GM18508 (cell line): Measurements from ENCODE around the gene DTL.

ENCODE experiments used
- ATAC-seq: cut with Tn5 transposase; IDR thresholded peaks from one replicate; pipeline ENCODE4 v1.9.1; 2021; ENCODE audit warnings: moderate number of reproducible peaks; ENCODE audit not compliant: insufficient read depth, unreplicated experiment

Gene DTL

GRCh38 chr1:212119863-212120262, 84.3 kb downstream of the DTL start:
- no peak for ATAC-seq

DNA sequence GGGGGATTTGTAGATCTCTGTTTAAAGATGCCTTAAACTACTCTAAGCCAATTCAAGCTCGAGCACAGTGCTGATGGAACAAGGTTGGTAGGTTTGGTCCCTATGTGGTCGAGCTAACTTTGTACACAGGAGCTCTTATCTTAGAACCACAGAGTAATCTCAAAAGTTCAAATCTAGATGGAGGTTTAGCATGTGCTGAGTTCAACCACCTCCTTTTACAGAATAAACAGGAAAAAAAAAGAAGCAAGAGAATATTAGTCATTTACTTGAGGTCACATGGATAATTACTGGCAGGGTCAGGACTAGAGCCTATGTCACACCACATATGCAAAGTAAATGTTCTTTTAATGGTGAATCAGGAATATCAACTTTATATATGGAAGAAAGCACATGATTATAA, 86.2 kb downstream of the DTL start:
- no peak for ATAC-seq

DNA sequence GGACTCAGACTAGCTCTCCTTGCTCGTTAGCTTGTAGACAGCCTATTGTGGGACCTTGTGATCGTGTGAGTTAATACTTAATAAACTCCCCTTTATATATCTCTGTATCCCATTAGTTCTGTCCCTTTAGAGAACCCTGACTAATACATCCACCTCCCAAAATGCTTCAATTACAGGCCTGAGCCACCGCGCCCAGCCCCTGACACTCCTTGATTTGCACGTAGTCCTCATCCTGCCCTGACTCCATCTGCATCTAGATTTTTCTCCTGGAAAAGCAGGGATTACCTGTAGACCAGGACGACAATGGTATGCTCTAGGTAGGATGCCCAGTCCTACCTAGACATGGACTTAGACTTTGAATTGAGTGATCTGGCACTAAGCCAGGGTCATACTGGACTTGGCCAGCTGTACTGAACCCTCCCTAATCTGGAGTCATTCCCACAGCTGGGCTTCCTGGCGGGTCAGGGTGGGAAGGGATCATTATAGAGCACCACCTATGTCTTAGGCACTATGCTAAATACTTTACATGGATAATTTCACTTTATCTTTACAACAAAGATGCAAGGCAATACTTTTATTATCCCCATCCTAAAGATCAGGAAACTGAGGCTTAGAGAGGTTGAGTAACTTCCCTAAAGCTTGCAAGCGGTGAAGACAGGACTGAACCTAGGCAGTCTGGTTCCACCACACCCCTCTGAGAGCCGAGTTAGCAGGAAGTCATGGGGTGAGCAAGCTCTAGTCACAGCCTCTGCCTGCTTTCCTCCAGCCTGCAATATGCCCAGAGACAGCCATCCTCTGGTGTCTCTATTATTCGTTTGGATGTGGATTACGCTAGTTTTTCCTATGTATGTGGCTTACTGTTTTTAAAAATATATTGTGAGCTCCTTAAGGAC, 89.4 kb downstream of the DTL start:
- ATAC-seq: no peak

- ATAC-seq: no peak
These were observed 90.1 kb downstream of the DTL start for GRCh38 chr1:212125654-212126053.

GRCh38 chr1:212127221-212127620, 91.7 kb downstream of the DTL start:
- ATAC-seq: no peak

DNA sequence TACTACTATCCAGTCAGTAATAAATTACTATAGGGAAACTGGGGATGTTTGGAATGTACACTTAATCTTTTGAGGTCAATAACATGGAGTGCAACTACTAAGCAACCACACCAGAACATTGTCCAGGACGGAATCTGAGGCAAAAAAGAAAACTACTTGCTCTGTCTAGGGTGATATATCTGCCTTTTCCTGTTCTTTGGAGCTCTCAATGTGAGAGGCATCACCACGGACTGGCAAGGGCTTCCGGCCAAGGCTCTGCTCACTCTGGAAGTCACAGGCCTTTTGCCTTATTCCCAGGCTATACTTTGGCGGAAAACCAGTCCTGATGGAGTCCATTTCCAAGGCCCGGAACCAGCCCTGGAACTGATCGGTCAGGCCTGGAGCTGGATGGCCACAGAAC, 94.2 kb downstream of the DTL start:
- no peak for ATAC-seq

GRCh38 chr1:212132025-212132424, 96.5 kb downstream of the DTL start:
- ATAC-seq: no peak

DNA sequence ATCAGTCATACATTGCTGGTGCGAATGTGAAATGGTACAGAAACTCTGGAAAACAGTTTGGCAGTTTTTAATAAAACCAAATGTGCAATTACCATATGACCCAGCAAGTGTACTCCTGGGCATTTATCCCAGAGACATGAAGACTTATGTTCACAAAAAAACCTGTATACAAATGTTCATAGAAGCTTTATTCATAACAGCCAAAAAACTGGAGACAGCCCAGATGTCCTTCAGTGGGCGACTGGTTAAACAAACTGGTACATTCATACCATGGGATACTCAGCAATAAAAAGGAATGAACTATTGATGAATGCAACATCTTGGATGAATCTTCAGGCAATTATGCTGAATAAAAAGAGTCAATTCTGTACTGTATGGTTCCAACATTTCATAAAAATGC, 97.8 kb downstream of the DTL start:
- ATAC-seq: no peak

DNA sequence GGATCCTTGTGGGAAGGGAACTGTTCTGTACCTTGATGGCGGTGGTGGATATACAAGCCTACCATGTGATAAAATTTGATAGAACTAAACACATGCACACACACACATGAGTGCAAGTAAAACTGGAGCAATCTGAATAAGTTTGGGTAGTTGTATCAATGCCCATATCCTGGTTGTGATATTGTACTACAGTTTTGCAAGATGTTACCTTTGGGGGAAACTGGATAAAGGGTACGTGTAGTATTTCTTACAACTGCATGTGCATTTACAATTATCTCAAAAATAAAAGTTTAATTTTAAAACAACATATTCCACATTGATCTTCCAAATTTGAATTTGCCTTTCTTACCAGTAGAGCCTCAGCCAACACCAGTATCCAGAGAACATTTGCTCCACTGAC, 99.6 kb downstream of the DTL start:
- ATAC-seq: no peak

GRCh38 chr1:212137854-212138253, 102.3 kb downstream of the DTL start:
- no peak for ATAC-seq

DNA sequence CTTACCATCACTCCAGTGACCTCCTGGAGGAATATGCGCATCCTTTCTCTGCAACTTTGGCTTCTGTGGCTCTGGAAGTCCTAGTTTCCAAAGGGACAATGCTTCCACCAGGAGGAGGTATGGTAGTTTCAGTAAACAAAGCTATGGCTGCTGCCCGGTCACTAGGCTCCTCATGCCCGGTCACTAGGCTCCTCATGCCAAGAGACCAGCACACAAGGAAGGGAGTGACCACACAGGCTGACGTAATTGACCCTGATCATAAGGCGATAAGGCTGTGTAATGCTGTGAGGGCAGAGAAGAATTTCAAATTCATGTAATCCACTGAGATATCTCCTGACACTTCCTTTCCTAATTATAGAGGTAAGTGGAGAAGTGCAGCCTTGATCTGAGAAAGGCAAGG, 102.9 kb downstream of the DTL start:
- no peak for ATAC-seq

DNA sequence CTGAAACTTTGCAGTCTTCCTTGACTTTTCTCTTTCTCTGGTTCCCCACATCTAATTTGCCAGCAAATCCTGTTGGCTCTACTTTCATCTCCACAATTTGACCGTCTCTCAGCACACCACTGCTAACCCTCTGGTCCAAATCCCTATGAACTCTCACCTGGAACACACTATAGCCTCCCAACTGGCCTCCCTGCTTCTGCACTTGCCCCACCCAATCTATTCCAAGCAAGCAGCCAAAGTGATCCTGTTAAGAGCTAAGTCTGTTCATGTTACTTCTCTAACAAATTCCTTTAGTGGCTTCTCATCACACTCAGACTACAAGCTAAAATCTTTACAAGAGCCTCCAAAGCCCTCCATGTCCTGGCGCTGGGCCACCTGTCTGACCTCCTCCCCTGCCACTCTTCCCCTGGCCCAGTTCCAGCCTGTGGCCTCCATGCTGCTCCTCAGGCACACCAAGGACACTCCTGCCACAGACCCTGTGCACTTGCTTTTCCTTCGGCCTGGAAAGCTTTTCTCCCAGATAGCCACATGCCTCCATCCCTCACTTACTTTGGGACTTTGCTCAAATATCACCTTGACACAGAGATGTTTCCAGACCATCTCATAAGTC, 104.1 kb downstream of the DTL start:
- ATAC-seq: no peak

DNA sequence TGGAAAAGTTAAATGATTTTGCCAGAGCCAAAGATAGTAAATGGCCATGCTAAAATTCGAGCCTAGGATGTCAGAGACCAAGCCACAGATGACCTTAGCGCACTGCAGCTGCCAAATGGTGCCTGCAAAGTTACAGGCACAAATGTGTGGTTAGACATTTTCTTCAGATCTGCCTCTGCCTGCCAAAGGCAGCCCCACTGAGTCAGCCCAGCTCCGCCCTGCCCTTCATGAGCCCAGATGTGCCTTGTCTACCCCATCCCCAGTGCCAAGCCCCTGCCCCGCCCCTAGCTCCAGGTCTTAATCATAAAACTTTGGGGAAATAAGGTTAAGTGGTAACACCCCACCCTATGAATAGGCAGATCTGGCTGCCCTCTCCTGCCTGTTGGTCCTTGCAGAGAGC, 105.9 kb downstream of the DTL start:
- ATAC-seq: no peak

DNA sequence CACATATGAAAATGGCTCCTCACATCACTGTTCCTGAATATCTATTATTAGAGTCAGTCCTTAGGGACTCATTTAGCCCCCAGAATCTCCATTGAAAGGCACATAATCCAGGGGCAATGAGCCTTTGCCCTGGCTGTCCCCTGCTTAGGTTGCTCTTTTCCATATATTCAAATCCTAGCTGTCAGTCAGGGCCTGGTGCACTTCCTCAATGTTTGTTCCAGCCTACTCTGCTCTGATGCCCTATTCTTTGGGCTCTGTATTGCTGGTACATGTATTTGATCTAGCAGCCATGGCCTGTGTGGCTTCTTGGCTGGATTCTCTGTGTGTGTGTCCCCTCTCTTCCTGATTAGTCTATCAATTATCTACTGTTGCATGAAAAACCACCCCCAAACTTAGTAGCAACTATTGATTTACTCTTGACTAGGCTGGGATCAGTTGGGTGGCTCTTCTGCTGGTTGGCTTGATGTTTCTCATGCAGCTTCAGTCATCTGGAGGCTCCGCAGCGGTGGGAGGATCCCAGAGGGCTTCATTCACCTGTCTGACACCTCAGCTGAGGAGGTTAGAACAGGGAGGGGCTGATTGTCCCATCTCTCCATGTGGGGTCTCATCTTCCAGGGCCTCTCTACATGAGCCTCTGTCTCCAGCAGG, 107.5 kb downstream of the DTL start:
- ATAC-seq: no peak

DNA sequence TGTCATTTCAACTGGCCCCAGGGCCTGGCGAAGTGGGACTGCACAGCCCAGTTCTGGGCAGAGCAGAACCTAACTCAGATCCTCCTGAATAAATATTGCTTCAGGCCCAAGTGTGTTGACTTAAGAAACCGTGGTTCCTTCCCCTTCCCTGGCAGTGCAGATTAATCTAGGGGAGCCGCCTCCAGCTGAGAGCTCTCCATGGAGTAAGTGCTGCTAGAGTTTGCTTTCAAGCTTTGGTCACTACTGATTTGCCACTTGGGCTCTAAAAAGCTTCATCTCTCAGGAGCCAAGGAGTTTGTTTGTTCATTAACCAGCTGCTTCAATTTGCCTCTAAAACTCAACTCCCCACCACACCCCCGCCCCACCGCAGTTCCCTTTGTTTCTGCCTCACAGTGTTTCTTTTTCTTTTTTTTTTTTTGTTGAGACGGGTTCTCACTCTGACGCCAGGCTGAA, 112.1 kb downstream of the DTL start:
- no peak for ATAC-seq

DNA sequence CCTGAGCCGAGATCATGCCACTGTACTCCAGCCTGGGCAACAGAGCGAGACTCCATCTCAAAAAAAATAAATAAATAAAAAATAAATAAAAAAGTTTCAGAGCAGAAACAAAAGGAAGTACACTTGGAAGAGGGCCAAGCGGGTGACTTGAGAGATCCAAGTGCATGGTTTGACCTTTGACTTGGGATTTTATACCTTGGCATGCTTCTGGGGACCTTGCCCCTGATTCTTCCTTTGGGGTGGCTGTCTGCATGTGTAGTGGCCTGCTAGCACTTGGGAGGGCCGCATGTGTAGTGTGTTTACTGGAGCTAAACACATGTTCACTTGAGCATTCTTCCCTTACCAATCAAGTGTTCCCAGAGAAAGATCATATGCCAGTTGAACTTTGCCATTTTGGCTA, 114.0 kb downstream of the DTL start:
- no peak for ATAC-seq

GRCh38 chr1:212152308-212152693, 116.8 kb downstream of the DTL start:
- ATAC-seq: no peak

- ATAC-seq: no peak
These were observed 117.3 kb downstream of the DTL start for GRCh38 chr1:212152869-212153268.

DNA sequence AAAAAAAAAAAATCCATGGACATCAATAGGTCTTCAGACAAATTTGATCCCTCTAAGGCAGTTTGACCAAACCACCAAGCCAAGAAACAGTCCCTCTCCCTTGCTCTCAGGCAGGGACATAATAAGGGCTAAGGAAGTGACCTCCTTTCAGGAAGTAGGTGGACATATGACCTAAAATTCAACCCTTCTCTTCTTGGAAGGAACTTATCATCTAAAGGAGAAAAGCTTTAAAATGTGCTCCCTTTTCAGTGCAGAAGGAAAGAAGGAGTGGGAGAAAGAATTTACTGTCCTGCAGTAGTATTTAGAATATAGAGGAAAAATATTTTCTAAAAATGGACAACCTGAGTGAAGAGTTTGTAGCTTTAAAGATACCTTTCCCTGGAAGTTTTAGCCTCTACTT, 118.1 kb downstream of the DTL start:
- no peak for ATAC-seq
